Gastroesophageal sphincter (tissue), 3 donors: Measurements from ENCODE around the gene ARIH1.

ENCODE experiments used
- CTCF ChIP-seq, 4 experiments: fragments of 200-600 bp in 2 of 4; fragments of 450-650 bp in 2 of 4; sonication (generic) in 1 of 4; IDR thresholded peaks; one replicate each; pipeline ENCODE4 v1.5.1; 2017 to 2019; ENCODE audit warnings: antibody characterized with exemption in 4 of 4, mild to moderate bottlenecking in 2 of 4, moderate library complexity in 2 of 4
- POLR2A ChIP-seq, 2 donors: fragments of 450-650 bp; IDR thresholded peaks; one replicate each; pipeline ENCODE4 v1.6.1; 2017; ENCODE audit warnings: antibody characterized with exemption in 2 of 2, mild to moderate bottlenecking in 2 of 2, moderate library complexity in 1 of 2
- POLR2AphosphoS5 ChIP-seq: sonication (generic); formaldehyde crosslinking; IDR thresholded peaks from one replicate; pipeline ENCODE4 v1.6.1; 2017; ENCODE audit warnings: antibody characterized with exemption

GRCh38 chr15:72541674-72542073 is 67.5 kb downstream of the ARIH1 start:
- TF ChIP-seq CTCF (IDR thresholded peaks at IDR 0.05), result no peak
- TF ChIP-seq POLR2AphosphoS5, result no peak
- TF ChIP-seq POLR2A (IDR thresholded peaks at IDR 0.05), result no peak
